Suppressor macrophage treated with lipopolysaccharide for 1 hour (primary cell): ENCODE data around the gene AKAP13.
A peak's percentile ranks its signal among the peaks of the same experiment; 100 is the strongest.

Experiments
- DNase-seq, 3 donors: peaks; one replicate each; pipeline ENCODE4 v3.0.0-alpha.2; 2020 to 2022

AKAP13 gene

GRCh38 chr15:85389772-85390171, 9.4 kb downstream of the AKAP13 start:
- no peak for DNase-seq

GRCh38 chr15:85393210-85393609, 12.8 kb downstream of the AKAP13 start:
- no peak for DNase-seq

DNA sequence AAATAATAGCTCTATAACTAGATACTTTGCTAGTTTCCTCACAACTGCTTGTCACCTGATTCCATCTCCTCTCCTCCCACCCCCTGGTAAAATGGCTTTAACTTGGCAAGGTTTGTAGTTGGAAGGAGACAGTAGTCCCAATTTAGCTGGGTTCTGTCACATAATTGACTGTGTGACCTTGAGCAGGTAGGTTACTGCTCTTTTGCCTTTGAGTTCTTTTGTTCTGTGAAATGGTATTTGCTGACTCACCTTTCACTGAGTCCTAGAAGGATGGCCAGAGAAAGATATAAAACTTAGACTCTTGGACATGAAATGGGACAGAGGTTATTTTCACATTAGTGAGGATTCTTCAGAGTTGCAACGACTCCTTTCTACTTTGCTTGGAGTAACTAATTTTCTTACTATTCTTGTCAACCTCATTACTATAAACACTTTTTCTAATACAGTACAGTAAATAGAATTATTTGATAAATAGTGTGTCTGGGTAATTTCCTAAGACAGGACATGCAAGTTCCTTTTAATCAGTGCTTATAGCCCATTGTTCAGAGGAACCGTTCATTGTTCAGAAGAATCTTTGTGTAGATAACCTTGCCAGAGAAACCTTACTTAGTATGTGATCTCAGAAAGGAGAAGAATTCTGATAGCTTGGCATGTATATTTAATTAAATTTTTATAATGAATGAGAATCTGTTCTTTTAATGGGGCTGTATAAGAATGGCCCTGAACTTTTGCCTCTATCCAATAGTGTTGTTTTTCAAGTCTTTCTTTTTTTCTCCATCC, 14.3 kb downstream of the AKAP13 start:
- no peak for DNase-seq

DNA sequence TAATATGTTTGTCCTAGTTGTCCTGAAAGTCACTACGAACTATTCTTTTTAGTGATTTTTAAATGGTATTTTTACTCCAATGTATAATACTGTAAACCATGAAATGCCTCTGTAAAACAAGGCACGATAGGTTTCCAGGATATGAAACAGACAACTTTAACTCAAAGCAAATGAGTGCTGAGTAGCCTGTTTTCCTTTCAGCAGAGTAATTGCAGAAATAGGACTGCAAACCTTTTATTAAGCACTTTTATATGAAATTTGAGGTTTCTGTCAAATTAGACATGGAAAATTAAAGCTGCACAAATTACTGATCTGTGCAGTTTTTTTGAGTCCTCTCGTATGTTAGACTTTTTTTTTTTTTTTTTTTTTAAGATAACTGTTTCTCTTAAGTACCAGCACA, 16.2 kb downstream of the AKAP13 start:
- no peak for DNase-seq

- DNase-seq, result no peak
Observed at GRCh38 chr15:85397151-85397550, 16.7 kb downstream of the AKAP13 start.

DNA sequence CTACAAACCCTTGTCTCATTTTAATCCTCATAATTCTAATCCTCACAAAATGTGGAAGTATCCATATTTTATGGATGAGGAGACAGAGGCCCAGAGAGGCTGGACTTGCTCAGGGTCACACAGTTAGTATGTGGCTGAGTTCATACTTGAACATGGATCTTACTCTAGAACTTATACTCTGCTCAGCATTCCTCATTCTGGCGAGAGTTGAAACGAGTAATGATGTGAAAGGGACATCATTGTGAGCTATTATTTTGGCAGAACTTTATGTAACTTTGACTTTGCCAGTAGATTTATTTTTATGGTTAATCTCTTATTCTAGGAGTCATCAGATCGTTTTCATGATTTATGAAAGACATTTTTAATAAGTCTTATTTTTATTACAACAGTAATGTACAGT, 17.5 kb downstream of the AKAP13 start:
- no peak for DNase-seq

- DNase-seq, result no peak
Observed at GRCh38 chr15:85398822-85399221, 18.4 kb downstream of the AKAP13 start.

DNA sequence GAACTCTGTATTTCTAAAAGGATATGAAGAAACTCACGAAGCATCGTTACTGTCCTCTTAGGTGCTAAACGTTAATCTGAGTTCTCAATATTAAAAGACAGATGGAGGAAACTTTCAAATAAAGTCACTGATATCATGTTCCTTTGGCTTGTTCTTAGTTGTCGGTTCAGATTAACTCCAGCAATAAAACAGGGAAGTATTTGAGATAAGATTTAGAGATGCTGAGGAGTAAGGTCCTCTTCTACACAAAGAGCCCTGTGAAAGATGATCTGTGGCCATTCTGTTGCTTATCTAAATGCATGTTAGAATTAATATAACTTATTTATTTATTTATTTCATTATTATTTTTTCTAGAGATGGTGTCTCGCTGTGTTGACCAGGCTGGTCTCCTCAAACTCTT, 19.2 kb downstream of the AKAP13 start:
- no peak for DNase-seq

DNA sequence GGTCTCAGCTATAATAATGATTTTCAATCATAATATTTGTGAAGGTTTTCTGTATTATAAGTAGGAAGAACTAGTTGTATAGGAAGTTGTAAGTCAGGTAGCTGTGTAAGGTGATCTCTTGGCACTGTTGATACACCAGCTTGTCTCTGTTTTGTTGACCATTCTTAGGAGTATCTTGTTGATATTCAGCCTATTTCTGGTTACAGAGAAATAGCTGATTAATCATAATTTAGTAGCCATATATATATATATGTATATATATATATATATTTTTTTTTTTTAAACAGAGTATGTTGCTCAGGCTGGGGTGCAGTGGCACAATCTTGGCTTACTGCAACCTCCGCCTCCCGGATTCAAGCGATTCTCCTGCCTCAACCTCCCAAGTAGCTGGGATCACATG, 20.2 kb downstream of the AKAP13 start:
- no peak for DNase-seq

DNA sequence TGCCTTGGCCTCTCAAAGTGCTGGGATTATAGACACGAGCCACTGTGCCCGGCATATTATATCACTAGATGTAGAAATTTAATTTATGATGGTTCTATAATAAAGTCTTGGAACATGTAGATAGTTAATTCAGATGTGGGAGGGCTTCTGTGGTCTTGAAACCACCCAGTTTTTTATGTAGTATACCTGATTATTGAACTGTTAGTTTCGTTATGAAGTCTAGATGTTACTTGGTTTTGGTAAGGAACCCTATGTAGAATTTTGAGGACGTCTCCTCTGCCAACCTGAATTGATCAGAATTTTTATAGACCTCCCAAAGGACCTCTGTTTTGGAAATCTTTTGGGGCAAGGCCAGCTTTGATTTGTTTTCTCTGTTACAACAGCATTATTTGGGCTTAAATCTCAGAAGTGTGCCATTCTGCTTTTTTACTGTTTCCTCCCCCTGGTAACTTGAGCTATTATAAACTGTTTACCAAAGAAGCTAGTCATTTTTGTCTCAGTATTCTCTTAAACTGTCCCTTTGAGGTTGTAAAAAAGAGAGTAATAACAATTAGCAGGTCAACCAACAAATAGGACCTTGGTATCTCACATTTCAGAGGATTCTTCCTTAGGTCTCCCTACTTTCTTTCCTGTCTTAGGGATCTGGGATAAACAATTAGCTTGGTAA, 20.8 kb downstream of the AKAP13 start:
- no peak for DNase-seq

DNA sequence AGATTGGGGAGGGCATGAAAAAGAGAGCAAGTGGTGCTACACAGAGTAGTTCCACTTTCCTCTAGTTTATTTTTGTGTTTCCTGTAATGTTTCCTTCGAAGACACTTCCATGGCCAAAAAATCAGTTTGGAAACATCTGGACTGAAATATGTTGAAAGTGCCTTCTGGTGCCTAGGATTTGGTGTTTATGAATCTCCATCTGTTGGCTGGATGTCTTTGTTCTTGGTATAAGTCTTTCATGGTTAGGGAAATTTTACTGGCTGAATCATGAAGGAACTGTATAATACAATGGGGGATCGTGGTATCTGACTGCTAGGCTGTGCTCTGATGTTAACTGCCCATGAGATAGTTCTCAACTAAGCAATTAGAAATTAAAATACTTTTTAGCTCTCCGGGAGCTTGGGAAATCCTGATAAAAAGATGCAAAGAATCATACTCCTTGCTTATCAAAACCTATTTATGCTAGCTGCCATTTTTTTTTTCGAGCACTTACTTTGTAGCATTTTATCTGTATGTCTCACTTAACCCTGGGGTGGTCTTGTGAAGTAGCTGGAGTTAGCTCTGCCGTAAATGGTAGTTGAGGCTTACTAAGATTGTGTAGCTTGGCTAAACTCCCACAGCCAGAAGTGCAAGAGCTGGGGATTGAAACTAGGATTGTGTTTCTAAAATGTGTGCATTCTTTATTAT, 21.9 kb downstream of the AKAP13 start:
- DNase-seq, result peak; percentile 48 to 76 (median 75)

GRCh38 chr15:85403745-85404144, 23.3 kb downstream of the AKAP13 start:
- peak in 1 of 3 donors; percentile 52 for DNase-seq

DNA sequence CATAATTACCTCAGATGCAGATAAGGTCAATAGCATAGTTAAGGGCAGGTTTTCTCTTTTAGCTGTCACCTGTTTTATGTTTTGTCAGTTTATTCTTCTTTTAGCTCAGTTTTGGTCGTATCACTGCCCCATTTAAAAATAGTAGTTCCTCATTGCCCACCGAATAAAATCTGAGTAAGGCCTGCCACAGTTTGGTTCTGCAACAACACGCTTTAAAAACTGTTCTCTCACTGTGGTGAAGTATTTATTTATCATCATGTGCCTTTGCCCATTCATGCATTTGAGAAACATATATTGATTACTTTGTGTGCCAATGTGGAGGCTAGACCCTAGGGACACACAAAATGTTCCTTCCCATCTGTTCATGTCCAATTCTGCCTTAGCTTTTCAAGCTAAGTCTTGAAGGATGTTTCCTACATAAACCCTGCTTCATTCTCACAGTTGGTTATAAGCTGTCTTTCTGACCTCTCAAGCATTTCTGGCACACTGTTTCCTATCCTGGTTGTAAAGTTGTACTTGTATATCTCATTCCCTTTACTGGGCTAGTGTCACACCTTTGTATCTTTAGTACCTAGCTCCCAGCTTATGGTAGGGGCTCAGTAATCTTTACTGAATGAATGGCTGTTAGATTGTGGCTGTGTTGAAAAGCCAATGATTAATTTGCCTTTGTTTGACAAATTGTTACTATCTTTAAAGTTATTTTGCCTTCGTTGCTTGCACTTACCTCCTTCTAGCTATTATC, 23.9 kb downstream of the AKAP13 start:
- DNase-seq, result peak in 2 of 3 donors; percentile 36 to 40

DNA sequence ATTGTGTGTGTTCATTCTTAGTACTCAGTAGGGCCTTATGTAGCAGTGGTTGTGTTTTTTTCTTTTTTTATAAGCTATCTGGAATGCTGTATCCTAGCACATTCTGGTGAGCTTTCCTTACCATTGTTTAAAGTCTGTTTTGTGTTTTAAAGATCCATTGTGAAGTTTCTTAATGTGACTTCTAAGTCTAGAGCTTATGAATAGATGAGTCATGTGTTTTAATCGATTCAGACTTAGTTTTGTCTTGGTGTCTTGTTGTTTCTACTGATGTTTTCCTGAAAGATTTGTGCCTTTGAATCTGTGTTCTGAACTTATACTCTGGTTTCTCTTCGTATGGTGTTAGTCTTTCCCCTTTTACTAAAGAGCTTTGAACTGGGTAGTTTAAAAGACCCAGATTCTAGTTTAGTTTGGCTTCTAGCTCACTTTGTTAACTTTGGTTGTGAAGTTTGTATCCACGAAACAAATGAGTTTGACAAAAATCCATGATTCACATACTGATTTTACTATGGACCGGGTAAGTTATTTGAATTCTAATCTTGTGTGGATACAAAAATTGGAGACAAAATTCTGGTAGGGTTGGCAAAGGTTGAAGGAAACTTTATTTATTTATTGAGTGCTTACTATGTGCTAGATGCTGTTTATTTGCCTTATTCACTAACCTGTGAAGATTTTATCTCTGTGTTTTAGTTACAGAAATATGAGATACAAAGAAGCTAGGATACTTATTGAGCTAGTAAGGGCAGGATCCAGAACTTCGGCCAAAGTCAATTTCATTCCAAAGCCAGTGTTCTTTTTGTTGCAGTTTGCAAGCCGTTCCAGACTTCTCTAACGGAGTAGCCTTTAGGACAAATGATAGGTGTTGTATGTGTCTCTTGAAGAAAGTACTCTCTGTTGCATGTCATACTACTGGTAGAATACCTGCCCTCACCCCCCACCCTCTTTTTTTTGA, 24.8 kb downstream of the AKAP13 start:
- DNase-seq, result no peak

DNA sequence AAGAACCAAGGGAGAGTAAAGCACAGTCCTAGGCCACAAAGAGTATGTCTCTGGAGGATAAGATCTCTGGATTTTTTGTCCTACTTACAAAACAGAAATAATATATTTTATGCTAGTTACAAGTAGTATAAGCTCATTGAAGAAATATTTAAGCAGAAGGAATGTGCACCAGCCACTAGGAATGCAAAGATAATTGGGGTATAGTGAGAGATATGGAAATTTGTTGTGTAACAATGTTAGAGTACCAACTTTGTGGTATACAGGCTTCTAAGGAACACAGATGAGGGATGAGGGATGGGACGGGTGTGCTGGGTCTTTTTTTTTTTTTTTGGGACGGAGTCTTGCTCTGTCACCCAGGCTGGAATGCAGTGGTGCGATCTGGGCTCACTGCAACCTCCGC, 26.5 kb downstream of the AKAP13 start:
- no peak for DNase-seq

DNA sequence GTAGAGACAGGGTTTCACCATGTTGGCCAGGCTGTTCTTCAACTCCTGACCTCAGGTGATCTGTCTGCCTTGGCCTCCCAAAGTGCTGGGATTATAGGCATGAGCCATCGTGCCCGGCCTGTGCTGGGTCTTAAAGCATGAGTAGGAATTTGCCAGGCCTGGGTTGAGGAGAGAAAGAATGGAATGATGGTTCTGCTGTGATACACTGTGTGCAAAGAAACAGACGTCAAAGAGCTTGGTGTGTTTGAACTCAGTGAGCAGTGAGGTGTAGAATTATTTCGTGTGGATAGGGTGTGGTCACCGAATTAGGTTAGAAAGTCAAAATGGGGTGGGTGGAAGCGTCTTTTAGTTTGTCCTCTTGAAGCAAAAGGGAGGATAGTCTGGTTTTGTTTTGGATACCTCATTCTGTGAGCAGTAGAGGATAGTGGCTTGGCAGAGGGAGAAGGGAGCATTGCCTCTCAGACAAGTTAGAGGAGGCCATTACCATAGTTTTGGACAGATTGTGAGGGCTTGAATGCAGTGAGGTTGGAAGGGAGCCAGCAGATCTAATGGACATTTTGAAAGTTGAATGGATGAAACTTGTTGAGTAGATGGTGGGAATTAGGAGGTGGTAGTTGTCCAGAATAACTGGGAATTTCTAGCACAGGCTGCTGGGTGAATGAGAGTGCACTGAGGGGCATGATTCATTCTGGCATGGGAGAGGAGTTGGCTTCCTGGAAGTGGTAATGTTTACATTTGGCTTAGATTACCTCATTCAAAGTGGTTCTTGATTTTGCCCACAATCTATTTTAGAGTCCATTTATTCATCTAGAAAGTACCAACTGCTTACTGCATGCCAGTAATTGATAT, 27.2 kb downstream of the AKAP13 start:
- DNase-seq, result peak; percentile 84 to 95 (median 90)

DNA sequence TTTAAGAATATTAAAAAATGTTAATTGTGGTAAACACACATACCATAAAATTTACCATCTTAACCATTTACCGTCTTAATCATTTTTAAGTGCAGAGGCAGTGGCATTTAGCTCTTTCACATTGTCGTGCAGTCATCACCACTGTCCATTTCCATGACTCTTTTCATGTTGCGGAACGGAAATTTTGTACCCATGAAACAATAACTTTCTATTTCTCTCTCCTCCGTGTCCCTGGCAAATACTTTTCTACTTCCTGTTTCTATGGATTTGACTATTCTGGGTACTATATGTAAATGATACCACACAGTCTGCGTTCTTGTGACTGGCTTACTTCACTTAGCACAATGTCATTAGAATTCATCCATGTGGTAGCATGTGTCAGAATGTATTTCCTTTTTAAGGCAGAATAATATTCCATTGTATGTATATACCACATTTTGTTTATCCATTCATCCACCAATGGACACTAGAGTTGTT, 27.9 kb downstream of the AKAP13 start:
- peak; percentile 76 to 96 (median 92) for DNase-seq

- DNase-seq, result peak; percentile 19 to 49 (median 44)
Observed at GRCh38 chr15:85412066-85412465, 31.7 kb downstream of the AKAP13 start.

DNA sequence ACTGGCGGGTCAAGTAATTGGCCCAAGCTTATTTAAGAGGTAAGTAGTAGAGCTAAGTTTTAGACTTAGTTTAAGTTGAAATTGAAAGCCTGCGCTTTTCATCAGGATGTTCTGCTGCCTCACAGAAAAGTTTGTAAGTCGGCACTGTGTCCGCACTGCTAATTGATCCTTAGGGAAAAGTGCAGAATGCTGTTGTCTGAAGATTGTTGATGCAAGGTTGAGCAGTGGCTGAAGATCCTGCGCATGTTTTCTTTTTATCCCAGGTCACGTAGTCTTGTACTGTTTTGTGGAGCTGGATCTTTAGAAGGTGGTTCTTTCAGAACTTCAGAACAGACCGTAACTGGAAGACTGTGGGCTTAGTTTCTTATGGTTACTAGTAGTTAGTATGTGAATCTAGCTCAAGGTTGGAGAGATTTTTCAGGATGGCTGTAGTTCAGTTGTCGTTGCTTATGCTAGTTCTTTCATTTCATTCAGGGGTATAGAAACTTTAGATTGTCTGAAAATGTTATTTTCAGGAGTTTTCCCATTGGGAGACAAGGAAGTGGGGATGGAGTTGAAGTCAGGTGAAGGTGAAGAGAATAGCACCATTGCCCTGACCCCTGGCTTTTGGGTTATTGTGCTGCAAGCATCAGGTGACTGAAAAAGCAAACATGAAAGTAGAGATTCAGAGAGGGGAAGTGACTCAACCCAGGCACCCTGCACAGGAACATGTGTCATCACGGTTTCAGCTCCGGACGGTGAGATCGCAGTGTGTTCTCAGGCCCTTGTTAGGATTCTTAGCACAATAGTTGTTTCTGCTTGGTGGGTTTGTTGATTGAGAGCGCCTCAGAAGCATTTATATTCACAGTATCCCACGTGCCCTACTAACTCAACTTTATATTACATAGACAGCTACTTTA, 32.8 kb downstream of the AKAP13 start:
- peak; percentile 86 to 92 (median 90) for DNase-seq

DNA sequence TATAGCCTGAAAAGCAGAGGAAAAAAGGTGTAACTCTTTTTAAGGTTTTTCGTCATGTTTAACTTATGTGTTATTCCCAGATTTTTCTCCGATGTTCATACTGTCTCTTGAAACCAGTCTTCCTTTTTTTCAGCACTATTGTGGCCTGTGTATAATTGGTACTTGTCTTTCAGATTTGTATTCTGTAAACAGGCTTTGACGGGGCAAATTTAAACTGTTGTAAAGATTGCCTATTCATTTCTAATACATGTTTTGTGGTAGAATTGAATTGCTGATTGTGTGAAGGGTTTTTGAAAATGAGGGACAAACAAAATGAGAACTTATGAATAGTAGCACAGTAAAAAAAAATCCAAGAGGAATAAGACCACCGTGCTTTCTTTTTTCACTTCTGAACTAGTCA, 33.6 kb downstream of the AKAP13 start:
- no peak for DNase-seq
